PFSK-1 (cell line): Measurements from ENCODE around the gene CALML3.

ENCODE experiments used
- FOXP2 ChIP-seq: optimal IDR thresholded peaks from 2 replicates; pipeline ENCODE3; 2011; ENCODE audit warnings: borderline replicate concordance, control low read depth, inconsistent platforms; ENCODE audit not compliant: insufficient read depth; ENCODE audit errors: extremely low read length, extremely low read depth
- POLR2AphosphoS5 ChIP-seq: IDR thresholded peaks from 2 replicates; pipeline ENCODE4 v1.6.1; 2012; ENCODE audit warnings: low read depth, mild to moderate bottlenecking, control low read depth, low read length, moderate library complexity
- SIN3A ChIP-seq: IDR thresholded peaks from 2 replicates; pipeline ENCODE4 v1.6.1; 2012; ENCODE audit warnings: mild to moderate bottlenecking, low read length, moderate library complexity, borderline replicate concordance; ENCODE audit not compliant: insufficient read depth
- TAF1 ChIP-seq: IDR thresholded peaks from 2 replicates; pipeline ENCODE4 v1.6.1; 2012; ENCODE audit warnings: low read length, control low read depth, borderline replicate concordance; ENCODE audit not compliant: insufficient read depth
- TF ChIP-seq, protein P1 (sequence below), 2 experiments: IDR thresholded peaks; 2 replicates each; pipeline versions ENCODE4 v1.6.1 to v1.8.0; 2011 to 2012; ENCODE audit warnings: low read depth in 2 of 2, low read length in 2 of 2, control low read depth in 1 of 2, inconsistent platforms in 1 of 2, mild to moderate bottlenecking in 1 of 2, moderate library complexity in 1 of 2; ENCODE audit not compliant: insufficient read depth in 1 of 2

CALML3 gene

GRCh38 chr10:5553400-5554170 is 28.8 kb downstream of the CALML3 start:
- TF ChIP-seq SIN3A = no peak
- TF ChIP-seq, protein P1, sequence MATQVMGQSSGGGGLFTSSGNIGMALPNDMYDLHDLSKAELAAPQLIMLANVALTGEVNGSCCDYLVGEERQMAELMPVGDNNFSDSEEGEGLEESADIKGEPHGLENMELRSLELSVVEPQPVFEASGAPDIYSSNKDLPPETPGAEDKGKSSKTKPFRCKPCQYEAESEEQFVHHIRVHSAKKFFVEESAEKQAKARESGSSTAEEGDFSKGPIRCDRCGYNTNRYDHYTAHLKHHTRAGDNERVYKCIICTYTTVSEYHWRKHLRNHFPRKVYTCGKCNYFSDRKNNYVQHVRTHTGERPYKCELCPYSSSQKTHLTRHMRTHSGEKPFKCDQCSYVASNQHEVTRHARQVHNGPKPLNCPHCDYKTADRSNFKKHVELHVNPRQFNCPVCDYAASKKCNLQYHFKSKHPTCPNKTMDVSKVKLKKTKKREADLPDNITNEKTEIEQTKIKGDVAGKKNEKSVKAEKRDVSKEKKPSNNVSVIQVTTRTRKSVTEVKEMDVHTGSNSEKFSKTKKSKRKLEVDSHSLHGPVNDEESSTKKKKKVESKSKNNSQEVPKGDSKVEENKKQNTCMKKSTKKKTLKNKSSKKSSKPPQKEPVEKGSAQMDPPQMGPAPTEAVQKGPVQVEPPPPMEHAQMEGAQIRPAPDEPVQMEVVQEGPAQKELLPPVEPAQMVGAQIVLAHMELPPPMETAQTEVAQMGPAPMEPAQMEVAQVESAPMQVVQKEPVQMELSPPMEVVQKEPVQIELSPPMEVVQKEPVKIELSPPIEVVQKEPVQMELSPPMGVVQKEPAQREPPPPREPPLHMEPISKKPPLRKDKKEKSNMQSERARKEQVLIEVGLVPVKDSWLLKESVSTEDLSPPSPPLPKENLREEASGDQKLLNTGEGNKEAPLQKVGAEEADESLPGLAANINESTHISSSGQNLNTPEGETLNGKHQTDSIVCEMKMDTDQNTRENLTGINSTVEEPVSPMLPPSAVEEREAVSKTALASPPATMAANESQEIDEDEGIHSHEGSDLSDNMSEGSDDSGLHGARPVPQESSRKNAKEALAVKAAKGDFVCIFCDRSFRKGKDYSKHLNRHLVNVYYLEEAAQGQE (IDR thresholded peaks at IDR 0.05; ENCODE audit: insufficient read depth in 1 of 2, low read depth in 2 of 2, low read length in 2 of 2) = no peak
- no peak for TF ChIP-seq POLR2AphosphoS5
- no peak for TF ChIP-seq TAF1
- no peak for TF ChIP-seq FOXP2

DNA sequence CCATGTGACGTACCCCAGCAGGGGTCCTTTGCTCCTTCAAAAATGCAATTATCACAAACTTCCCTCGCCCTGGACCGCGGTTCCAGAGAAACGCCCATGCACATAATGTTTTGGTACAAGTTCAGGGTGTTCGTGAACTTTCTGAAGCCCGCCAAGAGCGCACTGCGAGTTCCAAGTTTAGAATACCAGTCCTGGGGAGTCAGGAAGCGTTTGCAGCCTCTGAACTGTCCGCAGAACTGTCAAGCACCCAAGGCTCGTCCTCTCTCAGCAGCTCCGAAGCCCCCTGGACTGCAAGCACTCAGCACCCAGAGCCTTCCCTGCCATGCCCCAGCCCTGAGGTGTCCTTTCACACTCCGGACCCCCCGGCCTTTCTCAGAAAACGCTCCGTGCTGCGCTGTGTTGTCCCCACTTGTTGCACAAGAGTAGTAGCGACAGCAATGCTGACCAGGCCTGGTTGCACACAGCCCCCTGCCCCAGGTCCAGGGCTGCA is 30.3 kb downstream of the CALML3 start:
- TF ChIP-seq SIN3A (no peak), POLR2AphosphoS5 (no peak), TAF1 (no peak), FOXP2 (no peak)
- TF ChIP-seq, protein P1 (IDR thresholded peaks at IDR 0.05; ENCODE audit: insufficient read depth in 1 of 2, low read depth in 2 of 2, low read length in 2 of 2) = no peak

DNA sequence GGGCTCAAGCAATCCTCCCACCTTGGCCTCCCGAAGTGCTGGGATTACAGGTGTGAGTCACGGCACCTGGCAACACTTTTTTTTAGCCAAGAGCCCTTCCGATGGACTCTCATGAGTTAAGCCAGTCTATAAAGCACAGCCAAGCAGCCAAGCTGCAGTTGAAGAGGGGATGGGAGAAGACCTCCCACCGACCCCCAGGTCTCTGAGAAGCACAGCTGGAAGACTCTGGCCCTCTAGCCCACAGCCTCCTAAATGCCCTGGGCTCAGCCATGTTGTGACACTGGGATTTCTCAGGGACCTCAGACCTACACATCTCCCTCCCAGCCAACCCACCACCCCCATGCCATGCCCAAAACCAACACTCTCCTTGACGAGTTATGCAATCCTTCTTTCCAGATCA is 31.1 kb downstream of the CALML3 start:
- TF ChIP-seq, protein P1 (IDR thresholded peaks at IDR 0.05; ENCODE audit: insufficient read depth in 1 of 2, low read depth in 2 of 2, low read length in 2 of 2) = no peak
- no peak for TF ChIP-seq TAF1
- TF ChIP-seq POLR2AphosphoS5 = no peak
- TF ChIP-seq FOXP2 = no peak
- TF ChIP-seq SIN3A = no peak

- TF ChIP-seq SIN3A (no peak), FOXP2 (no peak), POLR2AphosphoS5 (no peak), TAF1 (no peak)
- TF ChIP-seq, protein P1 (IDR thresholded peaks at IDR 0.05; ENCODE audit: insufficient read depth in 1 of 2, low read depth in 2 of 2, low read length in 2 of 2) = no peak
These were observed 31.8 kb downstream of the CALML3 start for GRCh38 chr10:5556576-5556975.
